GM19238 (cell line): ENCODE results near the gene DDAH1.

ENCODE experiments used
- DNase-seq: peaks from one replicate; pipeline ENCODE4 v3.0.0; 2011; ENCODE audit warnings: low spot score; ENCODE audit not compliant: insufficient read length

DDAH1 gene

DNA sequence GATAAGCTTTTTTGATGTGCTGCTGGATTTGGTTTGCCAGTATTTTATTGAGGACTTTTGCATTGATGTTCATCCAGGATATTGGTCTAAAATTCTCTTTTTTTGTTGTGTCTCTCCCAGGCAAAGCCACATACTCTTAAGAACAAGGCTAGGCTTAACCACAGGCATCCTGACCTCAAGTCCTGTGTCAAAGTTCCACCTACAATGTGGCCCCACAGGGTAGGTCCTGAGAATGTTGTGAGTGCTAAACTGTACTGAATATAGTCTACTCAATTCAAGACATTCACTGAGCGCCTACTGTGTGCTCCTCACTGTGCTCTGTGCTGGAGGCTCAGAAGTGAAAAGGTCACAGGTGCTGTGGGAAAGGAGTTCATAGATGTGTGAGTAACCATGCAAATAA, 20.6 kb downstream of the DDAH1 start:
- DNase-seq, result no peak

DNA sequence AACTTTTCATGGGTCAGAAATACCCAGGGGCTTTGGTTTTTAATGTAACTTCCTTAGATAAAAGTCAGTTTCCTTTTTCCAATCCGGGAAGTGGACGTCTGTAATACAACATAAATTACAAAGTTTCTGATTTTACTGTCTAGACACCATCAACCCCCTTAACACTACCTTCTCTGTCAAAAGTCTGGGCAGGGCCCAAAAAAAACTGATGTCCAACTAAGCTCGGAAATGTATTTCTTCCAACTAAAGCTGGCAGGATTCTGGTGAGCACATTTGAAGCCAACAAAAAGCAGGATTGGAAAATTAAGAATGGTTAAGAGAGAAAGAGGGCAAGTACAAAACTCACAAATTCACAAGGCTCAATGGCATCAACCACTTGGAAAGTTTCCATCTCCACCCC, 24.3 kb downstream of the DDAH1 start:
- DNase-seq, result no peak

DNA sequence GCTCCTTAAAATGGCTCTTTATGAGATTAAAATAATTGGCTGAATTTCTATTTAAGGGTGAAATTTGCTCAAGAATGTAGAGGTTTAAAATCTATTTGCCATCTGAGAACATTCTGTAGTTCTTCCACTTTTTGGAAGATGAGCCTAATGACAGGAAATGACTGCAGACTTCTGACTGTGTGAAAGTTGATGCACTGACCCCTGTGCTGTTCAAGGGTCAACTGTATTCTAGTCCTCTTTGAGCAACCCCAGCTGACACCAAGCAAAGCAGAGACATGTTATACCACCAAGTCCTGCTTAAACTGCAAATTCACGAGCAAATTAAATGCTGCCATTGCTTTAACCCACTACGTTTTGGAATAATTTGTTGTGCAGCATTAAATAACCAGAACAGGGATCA, 26.6 kb downstream of the DDAH1 start:
- no peak for DNase-seq

GRCh38 chr1:85437139-85437538, 27.8 kb downstream of the DDAH1 start:
- no peak for DNase-seq

DNA sequence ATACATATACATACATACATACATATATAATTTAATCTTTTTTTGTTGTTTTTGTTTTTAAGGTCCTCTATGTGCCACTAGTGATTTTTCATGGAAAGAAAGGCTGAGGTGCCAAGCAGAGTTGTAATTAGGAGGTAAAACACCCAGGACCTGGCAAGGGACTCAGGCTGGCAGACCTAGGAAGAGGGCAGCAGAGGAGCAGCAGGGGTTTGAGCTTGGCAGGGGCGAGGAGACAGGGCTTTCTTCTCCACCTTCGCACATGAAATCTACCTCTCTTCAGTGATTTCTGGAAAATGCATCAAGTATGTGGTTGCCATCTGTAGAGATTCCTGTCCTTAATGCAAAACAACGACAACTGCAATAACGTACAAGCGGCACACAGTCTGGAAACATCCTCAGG, 31.9 kb downstream of the DDAH1 start:
- DNase-seq, result no peak

DNA sequence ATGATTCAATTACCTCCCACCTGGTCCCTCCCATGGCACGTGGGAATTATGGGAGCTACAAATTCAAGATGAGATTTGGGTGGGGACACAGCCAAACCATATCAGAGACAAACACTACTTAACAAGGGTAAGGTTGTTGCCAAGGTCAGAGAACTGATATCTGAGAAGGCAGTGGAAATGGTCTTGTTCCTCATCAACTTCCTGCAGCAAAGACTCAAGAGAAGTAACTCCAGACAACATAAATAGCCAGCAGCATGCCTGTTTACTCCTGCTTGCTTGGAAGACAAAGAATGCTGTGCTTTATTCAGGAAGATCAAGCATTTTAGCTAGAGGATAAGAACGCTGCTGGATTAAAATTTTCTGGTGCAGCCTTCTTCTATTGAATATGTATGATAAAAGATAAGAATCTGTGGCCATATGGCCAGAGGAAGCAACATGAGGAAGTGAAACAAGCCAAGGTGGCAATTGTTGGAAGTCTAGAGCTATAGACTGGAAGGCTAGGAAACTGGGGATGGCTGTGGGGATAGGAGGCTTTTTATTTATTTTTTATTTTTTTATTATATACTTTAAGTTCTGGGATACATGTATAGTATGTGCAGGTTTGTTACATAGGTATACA, 36.4 kb downstream of the DDAH1 start:
- no peak for DNase-seq

DNA sequence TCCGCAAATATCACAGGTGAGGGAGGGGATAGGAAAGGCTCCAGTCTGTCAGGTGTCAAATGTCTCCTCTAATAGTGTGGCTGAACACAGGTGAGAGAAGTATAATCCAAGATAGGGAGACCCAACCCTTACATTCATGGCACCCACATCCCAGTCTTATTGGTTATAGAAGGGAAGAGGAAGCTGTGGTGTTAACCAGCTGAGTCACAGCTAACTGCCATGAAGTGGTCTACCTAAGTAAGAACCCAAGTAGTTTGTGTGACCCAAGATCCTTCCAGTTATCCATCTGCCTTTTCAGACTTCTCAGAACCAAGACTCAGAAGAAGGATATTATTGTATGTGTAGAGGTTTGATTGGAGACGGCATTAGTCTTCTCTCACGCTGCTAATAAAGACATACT, 37.1 kb downstream of the DDAH1 start:
- DNase-seq, result no peak

DNA sequence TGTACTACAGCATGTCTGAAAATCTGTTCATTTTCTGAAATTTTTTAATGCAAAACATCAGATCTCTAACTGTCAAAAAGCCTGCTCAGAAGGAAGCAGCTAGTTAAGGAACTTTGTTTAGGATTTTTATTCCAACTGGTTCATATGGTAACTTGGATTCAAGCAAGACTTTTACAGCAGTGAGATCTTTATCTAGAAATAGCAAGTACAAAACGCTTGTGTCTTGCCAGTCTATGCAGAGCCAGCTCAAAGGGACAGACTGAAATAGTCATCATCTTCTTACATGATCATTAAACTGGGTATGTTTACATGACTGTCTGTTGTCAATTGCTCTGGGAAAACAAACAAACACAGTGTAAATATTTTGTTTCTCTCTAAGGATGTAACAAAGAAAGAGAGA, 37.6 kb downstream of the DDAH1 start:
- DNase-seq, result no peak

GRCh38 chr1:85421179-85421578, 43.8 kb downstream of the DDAH1 start:
- no peak for DNase-seq

DNA sequence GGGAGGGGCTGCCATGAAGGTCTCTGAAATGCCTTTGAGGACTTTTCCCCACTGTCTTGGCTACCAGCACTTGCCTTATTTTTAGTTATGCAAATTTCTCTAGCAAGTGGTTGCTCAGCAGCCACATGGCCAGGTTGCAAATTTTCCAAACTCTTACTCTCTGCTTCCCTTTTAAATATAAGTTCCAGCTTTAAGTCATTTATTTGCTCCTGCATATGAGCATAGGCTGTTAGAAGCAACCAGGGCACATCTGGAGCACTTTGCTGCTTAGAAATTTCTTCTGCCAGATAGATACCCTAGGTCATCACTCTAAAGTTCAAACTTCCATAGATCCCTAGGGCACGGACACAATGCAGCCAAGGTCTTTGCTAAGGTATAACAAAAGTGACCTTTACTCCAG, 44.8 kb downstream of the DDAH1 start:
- no peak for DNase-seq

- no peak for DNase-seq
These were observed 47.1 kb downstream of the DDAH1 start for GRCh38 chr1:85417876-85418275.

GRCh38 chr1:85417017-85417416, 47.9 kb downstream of the DDAH1 start:
- no peak for DNase-seq

DNA sequence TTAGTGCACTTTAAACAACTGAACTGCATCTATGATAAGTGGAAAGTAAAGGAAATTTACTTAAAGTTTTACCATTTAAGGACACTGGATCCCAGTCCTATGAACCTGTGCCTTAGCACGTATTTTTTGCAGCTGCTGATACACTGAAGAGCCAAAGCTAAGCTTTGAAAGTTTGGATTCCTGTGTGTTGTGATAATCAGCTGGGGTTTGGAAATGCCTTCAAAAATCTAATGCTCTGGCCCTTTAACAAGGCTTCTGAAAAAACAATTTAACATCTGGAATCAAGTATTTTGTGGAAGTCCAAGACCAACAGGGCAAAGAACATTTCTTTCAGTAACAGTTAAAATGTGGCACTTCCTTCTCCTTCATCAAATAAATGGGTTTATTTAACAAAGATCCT, 51.8 kb downstream of the DDAH1 start:
- no peak for DNase-seq

DNA sequence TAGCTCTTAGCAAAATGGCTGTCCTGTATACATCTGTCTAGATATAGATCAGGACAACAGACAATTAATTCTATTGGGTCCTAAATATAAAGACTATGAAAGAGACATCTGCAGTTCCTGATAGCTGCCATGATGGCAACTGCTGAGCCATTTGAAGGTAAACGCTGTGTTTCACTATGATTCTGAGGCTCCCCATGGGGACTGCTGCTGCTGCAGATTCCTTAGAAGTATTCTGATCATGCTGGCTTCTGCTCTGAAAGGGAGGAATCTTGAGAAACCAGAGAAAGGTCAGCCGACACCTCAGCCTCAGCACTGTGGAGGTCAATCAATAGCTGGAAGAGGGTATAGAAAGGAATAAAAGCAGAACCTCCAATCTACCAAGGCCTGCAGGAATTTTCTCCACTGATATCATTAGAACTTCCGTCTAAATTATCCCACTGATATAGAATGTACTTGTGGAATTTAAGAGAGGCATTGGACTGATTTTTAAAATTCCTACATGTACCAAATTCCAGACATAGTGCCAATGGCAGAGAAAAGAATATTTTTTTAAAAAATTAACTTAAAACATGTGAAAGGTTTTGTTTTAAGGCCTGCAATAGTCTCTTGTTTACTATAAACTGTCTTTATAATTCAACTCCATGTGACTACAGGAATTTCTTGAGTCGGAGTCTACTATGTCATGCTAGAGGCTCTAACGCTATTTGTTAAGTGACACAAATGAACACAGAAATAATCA, 53.2 kb downstream of the DDAH1 start:
- DNase-seq, result no peak

GRCh38 chr1:85409516-85409915, 55.4 kb downstream of the DDAH1 start:
- DNase-seq, result no peak

DNA sequence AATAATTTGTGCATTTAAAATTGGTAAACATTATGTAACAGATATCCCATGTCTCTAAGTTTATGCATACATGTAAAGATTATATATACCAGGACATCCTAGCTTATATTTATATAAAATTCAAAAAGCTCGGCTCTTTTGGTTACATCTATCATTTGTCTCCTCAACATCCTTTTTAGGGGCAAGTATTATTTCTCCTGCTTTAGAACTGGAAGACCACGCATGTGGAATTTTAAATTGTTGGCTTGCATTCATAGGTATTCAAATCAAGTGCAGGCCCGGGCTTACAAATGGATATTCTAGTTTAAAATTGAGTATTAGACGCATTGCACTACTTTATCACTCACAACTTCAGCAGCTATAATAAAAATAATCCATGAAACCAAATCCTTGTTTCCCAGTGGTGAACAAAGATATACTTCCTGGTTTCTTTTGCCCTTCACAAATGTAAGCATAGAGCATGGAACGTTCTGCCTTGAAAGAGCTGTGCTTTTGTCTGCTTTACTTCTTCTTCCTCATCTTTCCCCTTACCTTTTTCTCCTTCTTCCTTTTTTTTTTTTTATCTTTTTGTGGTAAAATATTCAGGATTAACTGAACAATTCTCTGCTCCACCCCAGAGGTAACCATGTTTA, 57.1 kb downstream of the DDAH1 start:
- DNase-seq, result no peak

- no peak for DNase-seq
These were observed 57.9 kb downstream of the DDAH1 start for GRCh38 chr1:85406887-85407533.

DNA sequence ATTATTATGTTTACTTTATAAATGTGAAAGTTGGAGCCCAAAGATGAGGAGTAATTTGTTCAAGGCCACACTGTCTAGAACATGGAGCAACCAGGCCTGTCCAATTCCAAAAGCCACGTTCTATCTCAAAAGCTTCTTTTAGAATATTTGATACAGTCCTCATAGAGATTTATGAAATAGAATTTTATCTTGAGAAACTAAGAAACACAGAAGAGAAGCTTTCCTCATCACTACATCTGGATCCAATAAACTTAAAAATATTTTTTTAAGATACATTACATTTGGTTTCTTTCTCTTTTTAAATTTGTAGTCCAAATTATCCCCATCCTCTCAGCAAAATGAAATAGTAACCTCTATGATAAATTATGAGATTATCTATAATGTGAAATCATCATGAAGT, 58.9 kb downstream of the DDAH1 start:
- no peak for DNase-seq

DNA sequence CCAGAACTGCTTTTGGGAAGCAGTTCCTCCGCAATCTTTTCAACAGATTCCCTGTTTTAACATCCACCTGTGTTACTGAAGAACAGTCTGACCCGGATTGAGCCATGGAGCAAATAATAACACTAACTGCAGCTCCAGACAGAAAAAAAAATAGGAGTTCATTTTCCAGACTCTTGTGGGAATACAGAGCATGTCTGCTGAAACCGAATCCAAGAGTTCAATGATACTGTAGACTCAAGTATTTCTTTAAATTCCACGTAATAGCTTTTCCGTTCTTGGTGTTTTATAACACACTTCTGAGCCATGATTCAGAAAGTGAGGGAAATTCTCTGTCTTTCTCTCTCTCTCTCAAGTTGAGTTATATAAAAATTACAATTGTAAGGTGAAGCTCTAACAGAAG, 60.6 kb downstream of the DDAH1 start:
- DNase-seq, result no peak

DNA sequence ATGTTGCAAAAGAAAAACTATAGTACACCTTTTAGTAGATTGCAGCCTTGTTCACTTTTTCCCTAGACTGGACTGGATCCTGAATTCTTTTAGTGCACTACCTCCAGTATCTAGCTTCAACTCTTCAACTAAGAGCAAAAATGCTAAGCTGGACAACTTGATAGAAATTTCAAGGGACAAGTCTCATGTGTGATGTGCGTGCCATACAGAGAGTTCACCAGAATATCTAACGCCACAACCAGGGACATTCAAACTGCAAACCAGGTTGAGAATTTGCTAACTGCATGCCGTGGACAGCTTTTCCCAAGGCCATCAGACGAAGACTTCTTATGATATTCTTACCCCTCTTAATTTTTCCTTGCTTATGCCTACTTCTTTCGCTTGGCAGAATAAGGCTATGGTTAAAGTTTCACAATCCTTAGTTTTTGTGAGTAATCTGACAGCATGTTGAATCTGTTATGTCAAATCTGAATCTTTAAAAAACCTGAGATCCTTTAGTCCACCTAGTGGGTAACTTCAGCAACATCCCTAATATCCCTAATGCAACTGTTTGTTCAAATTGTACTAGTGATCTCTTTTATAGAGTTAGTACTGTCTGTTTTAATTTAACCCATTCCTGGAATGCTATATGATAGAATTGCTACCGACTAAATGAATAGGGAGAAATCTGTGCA, 66.4 kb downstream of the DDAH1 start:
- no peak for DNase-seq

- DNase-seq, result no peak
These were observed 67.4 kb downstream of the DDAH1 start for GRCh38 chr1:85397490-85398032.

DNA sequence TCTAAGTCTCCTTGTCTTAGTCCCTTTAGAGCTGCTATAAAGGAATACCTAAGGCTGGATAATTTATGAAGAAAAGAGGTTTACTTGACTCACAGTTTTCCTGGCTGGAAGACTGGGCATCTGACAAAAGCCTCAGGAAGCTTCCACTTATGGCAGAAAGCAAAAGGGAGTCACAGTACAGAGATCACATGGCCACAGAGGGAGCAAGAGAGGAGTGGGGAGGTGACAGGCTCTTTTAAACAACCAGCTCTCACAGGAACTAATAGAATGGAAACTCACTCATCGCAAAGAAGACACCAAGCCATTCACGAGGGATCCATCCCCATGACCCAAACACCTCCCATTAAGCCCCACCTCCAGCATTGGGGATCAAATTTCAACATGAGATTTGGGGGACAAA, 68.8 kb downstream of the DDAH1 start:
- no peak for DNase-seq
